HG03280 (cell line): ENCODE data around the gene CTRB1.

Source experiments
- ATAC-seq: cut with Tn5 transposase; IDR thresholded peaks from one replicate; pipeline ENCODE4 v1.9.1; 2021; ENCODE audit warnings: mild to moderate bottlenecking, moderate library complexity; ENCODE audit not compliant: unreplicated experiment

The CTRB1 gene

GRCh38 chr16:75251280-75252048, 32.7 kb downstream of the CTRB1 start, which contains the start of gene BCAR1:
BCAR1 (minus strand) TSS chr16:75251624; CDS start chr16:75251482, 142 bp downstream.
- ATAC-seq, result peak; percentile 61

GRCh38 chr16:75252049-75252864, 33.5 kb downstream of the CTRB1 start:
- ATAC-seq, result no peak

- ATAC-seq, result no peak
Measured at GRCh38 chr16:75252946-75253911, 34.4 kb downstream of the CTRB1 start.

GRCh38 chr16:75254359-75254837, 35.6 kb downstream of the CTRB1 start:
- ATAC-seq, result no peak

- ATAC-seq, result no peak
Measured at GRCh38 chr16:75256059-75256571, 37.3 kb downstream of the CTRB1 start.

GRCh38 chr16:75256696-75257343, 38.0 kb downstream of the CTRB1 start:
- no peak for ATAC-seq

GRCh38 chr16:75257886-75258806, 39.4 kb downstream of the CTRB1 start:
- ATAC-seq, result no peak

- no peak for ATAC-seq
Measured at GRCh38 chr16:75258807-75259141, 40.0 kb downstream of the CTRB1 start.

- no peak for ATAC-seq
Measured at GRCh38 chr16:75260851-75261589, 42.2 kb downstream of the CTRB1 start.

- ATAC-seq, result no peak
Measured at GRCh38 chr16:75261590-75262078, 42.8 kb downstream of the CTRB1 start.

- ATAC-seq, result no peak
Measured at GRCh38 chr16:75262104-75262799, 43.5 kb downstream of the CTRB1 start.

- ATAC-seq, result no peak
Measured at GRCh38 chr16:75262800-75263127, 44.0 kb downstream of the CTRB1 start.

GRCh38 chr16:75263291-75263962, 44.6 kb downstream of the CTRB1 start:
- ATAC-seq, result no peak

GRCh38 chr16:75263963-75264445, 45.2 kb downstream of the CTRB1 start:
- ATAC-seq, result no peak

- no peak for ATAC-seq
Measured at GRCh38 chr16:75264457-75264998, 45.7 kb downstream of the CTRB1 start.

GRCh38 chr16:75264999-75265910, 46.5 kb downstream of the CTRB1 start:
- no peak for ATAC-seq
